ENCODE data around the gene RAD51B.

RAD51B gene

GRCh38 chr14:67835596-67835995, 16.0 kb downstream of the RAD51B start:
- DNase-seq (ENCODE audit: low read depth), result no peak

- peak; percentile 24 for DNase-seq (ENCODE audit: low read depth)
Observed at GRCh38 chr14:67837011-67837624, 17.5 kb downstream of the RAD51B start.

- no peak for DNase-seq (ENCODE audit: low read depth)
Observed at GRCh38 chr14:67846029-67846610, 26.5 kb downstream of the RAD51B start.

- DNase-seq (ENCODE audit: low read depth), result no peak
Observed at GRCh38 chr14:67850066-67850830, 30.7 kb downstream of the RAD51B start.

GRCh38 chr14:67851785-67852410, 32.3 kb downstream of the RAD51B start:
- DNase-seq (ENCODE audit: low read depth), result no peak

GRCh38 chr14:67852926-67853604, 33.5 kb downstream of the RAD51B start:
- no peak for DNase-seq (ENCODE audit: low read depth)

- DNase-seq (ENCODE audit: low read depth), result no peak
Observed at GRCh38 chr14:67853715-67854114, 34.1 kb downstream of the RAD51B start.

GRCh38 chr14:67856827-67857226, 37.2 kb downstream of the RAD51B start:
- no peak for DNase-seq (ENCODE audit: low read depth)

GRCh38 chr14:67857778-67858350, 38.3 kb downstream of the RAD51B start:
- no peak for DNase-seq (ENCODE audit: low read depth)

- DNase-seq (ENCODE audit: low read depth), result no peak
Observed at GRCh38 chr14:67859169-67859749, 39.7 kb downstream of the RAD51B start.

GRCh38 chr14:67863223-67863622, 43.6 kb downstream of the RAD51B start:
- no peak for DNase-seq (ENCODE audit: low read depth)

GRCh38 chr14:67875175-67876006, 55.8 kb downstream of the RAD51B start:
- no peak for DNase-seq (ENCODE audit: low read depth)

GRCh38 chr14:67879026-67879425, 59.4 kb downstream of the RAD51B start:
- DNase-seq (ENCODE audit: low read depth), result no peak

- no peak for DNase-seq (ENCODE audit: low read depth)
Observed at GRCh38 chr14:67881225-67881624, 61.6 kb downstream of the RAD51B start.

GRCh38 chr14:67882986-67883555, 63.5 kb downstream of the RAD51B start:
- no peak for DNase-seq (ENCODE audit: low read depth)

GRCh38 chr14:67883717-67884116, 64.1 kb downstream of the RAD51B start:
- DNase-seq (ENCODE audit: low read depth), result no peak

GRCh38 chr14:67886191-67886590, 66.6 kb downstream of the RAD51B start:
- no peak for DNase-seq (ENCODE audit: low read depth)

GRCh38 chr14:67887478-67887877, 67.9 kb downstream of the RAD51B start:
- no peak for DNase-seq (ENCODE audit: low read depth)

- no peak for DNase-seq (ENCODE audit: low read depth)
Observed at GRCh38 chr14:67889455-67889854, 69.9 kb downstream of the RAD51B start.

- DNase-seq (ENCODE audit: low read depth), result no peak
Observed at GRCh38 chr14:67892466-67893100, 73.0 kb downstream of the RAD51B start.
